GM03348 (cell line): Measurements from ENCODE around the gene IL17RE.
"Not testable (repeated sequence)": the region's sequence is repeated elsewhere in the genome, so short reads cannot be mapped to it uniquely, and the experiment has no call there.

ENCODE experiments used
- DNase-seq: peaks from one replicate; pipeline ENCODE4 v3.0.0; 2012; ENCODE audit warnings: low spot score

The IL17RE gene

DNA sequence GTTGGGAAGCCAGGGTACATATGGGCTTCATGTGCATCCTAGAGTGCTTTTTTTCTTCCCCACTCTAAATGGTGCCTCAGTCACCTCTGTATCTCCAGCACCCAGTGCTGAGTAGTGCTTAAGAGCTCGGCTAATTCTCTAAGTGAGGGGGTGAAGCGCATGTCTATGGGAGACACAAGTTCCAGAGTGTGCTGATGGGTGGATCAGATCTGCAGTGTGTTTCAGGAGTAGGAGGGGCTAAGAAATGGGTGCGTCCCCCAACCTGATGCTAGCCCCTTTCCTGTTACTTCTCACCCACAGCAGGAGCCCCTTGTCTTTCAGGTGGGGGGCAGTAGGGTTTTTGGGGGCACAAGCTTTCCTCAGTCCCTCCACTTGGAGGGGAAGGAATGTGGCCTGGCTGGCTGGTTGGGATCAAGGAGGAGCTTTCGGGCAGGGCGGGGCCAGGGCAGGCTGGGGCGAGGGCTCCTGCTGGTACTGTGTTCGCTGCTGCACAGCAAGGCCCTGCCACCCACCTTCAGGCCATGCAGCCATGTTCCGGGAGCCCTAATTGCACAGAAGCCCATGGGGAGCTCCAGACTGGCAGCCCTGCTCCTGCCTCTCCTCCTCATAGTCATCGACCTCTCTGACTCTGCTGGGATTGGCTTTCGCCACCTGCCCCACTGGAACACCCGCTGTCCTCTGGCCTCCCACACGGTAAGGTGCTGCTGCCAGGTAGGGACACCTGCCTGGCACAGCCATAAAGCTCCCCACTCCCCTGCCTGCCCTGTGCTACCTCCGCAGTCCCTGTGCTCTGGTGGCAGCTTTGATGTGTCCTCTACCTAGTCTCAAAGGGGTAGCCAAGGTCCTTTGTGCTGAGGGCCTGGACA is at the start of gene IL17RE:
Gene IL17RE, plus strand, starts transcription at position 477 of the 866 bp plus-strand sequence. Its CDS starts 85 bp downstream, at position 562.
- DNase-seq = peak; percentile 22

DNA sequence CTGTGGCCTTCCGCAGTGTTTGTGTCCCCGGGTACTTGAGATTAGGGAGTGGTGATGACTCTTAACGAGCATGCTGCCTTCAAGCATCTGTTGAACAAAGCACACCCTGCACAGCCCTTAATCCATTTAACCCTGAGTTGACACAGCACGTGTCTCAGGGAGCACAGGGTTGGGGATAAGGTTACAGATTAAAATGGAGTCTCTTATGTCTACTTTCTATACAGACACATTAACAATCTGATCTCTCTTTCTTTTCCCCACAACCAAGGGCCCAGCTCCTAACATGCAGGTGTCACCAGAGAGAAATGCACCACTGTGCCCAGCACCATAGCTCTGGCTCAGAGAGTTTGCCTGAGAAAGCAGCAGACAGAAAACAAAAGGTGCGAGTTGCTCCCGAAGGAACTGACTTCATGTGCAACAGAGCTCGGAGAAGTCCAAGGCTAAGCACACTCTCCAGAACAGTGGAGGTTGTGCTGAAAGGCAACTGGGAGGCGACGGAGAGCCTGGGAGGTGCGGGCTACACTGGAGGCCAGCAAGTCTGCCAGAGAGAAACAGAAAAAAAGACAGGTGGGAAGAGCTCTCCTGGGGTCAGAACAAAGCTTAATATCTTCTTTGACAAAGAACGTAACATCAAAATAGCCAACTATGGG is 48.2 kb upstream of the IL17RE start:
- DNase-seq = not testable (repeated sequence)

DNA sequence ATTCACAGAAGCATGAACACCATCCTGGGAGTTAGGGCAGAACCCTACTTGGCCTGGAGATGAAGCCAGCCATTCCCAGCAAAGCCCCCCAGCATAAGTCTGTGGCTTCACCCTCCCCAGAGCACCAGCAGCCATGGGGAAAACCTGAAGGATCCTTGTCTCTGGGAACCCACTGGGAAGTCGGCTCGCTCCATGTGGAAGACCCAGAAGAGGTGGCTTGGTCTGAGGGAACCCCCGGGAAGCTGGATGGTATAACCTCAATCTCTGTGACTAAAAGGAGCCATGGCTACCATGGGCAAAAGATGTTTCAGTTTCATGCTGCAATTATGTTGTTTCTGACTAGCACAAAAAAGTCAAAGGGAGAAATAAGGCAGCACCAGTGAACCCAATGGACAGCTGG is 47.1 kb upstream of the IL17RE start:
- DNase-seq = no peak

DNA sequence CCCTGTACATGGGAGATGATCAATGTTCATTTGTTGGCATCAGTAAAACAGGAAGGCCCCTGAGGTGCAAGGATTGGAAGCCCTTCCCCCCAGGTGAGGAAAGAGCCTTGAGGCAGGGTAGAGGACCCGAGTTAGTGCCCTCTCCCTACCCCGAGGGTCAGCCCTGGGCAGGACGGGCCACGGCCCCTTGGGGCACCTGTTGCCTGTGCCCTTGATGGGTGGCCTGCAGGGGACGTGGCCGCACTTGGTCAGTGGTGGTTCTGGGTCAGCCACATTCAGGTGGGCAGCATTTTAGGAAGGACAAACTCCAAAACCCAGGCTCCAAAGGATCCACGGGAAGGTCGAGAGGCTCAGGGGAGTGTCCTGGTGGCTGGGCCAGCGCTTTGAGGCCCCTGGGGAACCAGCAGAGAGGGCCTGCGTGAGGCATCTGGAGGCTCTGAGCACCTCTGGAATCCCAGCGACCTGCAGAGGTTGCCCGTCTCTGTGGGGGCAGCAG is 43.1 kb upstream of the IL17RE start:
- no peak for DNase-seq

- no peak for DNase-seq
Observed at GRCh38 chr3:9861201-9861600, 41.4 kb upstream of the IL17RE start.

DNA sequence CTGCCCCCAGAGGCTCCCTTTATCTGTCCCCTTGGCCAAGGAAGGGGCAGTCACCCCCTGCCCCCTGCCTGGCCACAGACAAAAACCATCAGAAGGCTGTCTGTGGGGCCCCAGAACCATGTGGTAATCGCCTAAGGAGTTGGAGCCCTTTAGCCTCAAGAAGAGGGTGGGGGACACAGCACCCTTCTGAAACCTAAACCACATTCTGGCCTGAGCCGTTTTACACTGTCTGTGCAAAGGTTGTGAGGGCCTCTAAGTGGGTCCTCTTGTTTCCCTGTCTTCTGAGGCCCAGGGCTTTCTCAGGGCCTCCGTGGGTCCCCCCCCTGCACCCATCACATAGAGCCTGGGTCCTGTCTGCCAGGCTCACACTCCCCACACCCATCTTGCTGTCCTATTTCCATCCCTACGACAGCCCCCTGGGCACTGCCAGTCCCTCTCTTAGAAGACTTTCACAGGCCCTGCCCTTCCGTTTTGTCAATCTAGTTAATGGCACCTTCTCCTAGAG is 41.0 kb upstream of the IL17RE start:
- DNase-seq = no peak

DNA sequence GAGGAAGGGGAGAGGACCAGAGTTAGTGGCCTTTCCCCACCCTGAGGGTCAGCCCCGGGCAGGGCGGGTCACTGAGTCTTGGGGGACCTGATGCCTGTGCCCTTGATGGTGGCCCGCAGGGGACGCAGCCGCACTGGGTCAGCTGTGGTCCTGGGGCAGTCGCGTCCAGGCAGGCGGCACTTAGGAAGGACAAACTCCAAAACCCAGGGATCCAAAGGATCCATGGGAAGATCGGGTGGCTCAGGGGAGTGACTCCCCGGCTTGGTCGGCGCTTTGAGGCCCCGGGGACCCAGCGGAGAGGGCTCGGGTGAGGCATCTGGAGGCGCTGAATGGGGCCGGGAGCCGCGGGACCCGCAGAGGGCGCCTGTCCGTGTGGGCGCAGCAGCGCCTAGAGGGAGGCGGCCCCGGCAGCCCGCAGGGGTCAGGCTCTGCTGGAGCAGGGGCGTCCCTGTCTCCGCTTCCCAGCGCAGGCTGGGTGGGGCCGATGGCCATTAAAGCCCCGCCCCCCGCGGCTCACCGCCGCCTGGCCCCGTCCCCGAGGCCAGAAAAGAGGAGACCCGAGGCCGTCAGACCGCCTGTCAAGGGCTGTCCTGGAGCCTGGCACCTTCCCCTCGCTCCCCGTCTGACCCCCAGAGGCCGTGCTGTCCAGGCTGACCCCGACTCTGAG is 40.1 kb upstream of the IL17RE start:
- peak; percentile 82 for DNase-seq

- no peak for DNase-seq
Observed at GRCh38 chr3:9863058-9863772, 39.4 kb upstream of the IL17RE start.

DNA sequence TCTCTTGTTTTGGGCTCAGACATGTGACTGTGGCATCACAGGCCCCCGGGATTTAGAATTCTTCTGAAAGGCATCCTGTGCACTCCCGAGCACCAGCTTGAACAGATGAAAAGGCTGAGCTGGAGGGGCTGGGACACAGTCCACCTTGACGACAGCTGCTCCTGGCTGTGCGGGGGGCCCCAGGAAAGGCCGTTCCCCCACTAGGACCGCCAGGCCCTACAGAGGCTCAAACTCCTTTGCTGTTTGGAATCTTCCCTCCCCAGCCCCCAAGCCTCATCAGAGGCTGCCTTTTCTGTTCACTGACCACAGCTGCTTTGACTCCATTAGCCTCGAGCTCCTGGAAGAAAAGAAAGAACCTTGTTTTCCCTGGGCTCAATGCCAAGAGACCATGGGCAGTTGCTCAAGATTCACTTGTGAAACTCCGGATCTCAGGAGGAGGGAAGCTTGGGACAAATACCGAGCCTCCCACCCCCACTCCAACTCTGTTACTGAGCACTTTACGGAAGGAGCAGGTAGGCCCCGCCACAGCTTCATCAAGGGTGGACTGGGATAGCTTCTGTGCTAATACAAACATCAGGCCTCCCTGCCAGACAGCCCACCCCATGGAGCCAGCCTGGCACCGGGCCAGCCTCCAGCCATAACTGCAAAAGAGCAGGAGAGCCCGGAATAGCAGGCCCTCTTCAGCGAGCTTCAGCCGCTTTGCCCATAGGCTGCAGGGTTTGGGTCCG is 38.3 kb upstream of the IL17RE start:
- peak; percentile 25 for DNase-seq

GRCh38 chr3:9865125-9865637 is 37.5 kb upstream of the IL17RE start:
- DNase-seq = not testable (repeated sequence)

DNA sequence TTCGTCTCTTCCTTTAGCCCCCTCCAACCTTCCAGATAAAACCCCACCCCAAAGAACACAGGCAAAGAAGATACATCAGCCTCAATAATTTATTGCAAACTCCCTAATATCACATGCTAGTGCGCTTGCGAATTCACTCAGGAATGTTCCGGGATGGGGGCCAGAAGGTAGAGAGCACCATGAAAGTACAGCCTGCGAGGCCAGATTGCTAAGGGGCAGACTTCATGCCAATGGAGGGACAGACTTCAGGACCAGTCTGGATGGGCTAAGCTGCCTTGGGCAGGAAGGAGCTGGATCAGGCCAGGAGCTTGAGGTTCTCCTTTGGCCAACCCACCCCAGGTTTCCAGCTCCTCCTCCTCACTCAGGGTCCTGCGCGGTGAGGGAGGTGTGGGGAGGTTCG is 36.0 kb upstream of the IL17RE start:
- DNase-seq = peak; percentile 44

- no peak for DNase-seq
Observed at GRCh38 chr3:9867106-9867505, 35.5 kb upstream of the IL17RE start.

DNA sequence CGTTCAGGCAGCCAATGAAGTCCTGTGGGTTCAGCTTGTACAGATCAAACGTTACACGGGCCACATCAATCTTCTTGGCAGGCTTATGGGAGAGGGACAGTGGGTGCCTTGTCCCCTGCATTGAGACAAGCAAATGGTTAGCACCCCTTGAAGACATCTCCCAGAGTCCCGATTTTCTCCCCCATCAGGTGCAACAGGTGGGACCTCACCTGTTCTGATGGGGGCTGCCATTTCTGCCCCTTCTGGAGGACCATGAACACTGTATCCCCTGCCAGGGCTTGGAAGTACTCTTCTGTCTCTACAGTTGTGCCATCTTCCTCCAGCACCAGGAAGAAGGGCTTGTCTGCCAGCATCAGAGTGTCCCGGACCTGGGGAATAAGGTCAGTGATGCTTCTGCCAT is 32.7 kb upstream of the IL17RE start:
- no peak for DNase-seq

- DNase-seq = no peak
Observed at GRCh38 chr3:9870978-9871377, 31.7 kb upstream of the IL17RE start.

GRCh38 chr3:9872067-9872466 is 30.6 kb upstream of the IL17RE start:
- DNase-seq = not testable (repeated sequence)

DNA sequence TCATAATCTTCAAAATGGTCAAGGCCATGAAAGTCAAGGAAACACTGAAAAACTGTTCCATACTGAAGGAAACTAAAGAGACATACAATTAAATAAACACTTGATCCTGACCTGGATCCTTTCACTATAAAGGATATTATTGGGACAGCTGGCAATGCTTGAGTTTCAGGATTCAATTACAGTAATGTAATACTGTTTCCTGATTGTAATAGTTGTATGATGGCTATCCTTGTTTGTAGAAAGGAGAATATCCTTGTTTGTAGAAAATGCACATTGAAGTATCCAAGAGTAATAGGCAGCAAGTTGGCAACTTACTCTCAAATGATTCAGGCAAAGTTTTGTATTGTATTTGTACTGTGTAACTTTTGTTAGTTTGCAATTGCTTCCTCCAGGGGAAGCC is 27.2 kb upstream of the IL17RE start:
- no peak for DNase-seq

GRCh38 chr3:9876255-9876654 is 26.4 kb upstream of the IL17RE start:
- not testable (repeated sequence) for DNase-seq

DNA sequence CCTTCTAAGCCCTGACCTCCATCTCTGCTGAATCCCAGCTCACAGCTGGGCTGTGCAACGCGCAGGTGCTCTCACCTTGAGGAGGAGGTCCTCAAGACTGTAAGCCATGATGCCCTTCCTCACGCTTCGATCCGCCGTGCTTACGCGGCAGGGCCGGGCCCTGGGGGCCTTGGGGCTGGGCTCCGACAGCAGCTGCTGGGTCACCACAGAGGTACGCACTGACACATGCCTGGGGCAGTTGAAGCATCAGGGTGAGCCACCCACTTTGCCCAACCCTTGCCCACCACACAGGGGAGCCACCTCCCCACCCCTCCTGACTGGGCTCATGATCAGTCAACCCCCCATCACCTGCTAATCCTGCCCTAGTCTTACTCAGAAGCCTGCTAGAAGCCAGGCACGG is 25.7 kb upstream of the IL17RE start:
- DNase-seq = no peak

DNA sequence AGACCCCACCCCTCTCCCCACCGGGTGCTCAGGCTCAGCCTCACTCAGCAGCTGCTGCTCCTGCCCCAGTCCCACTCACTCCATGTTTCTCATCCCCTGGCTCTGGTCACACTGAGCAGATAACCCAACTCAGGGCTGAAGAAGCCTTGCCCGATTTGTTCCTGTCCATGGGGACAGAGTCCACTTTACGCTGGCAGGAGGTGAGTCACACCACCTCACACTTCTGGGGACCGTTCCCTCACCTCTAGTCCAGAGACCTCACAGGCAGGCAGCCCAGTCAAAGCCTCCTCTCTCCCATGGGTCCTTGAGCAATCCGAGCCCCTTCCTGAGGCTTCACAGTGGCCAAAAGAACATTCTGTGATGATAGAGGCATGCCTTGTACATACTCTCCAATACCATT is 23.9 kb upstream of the IL17RE start:
- no peak for DNase-seq

DNA sequence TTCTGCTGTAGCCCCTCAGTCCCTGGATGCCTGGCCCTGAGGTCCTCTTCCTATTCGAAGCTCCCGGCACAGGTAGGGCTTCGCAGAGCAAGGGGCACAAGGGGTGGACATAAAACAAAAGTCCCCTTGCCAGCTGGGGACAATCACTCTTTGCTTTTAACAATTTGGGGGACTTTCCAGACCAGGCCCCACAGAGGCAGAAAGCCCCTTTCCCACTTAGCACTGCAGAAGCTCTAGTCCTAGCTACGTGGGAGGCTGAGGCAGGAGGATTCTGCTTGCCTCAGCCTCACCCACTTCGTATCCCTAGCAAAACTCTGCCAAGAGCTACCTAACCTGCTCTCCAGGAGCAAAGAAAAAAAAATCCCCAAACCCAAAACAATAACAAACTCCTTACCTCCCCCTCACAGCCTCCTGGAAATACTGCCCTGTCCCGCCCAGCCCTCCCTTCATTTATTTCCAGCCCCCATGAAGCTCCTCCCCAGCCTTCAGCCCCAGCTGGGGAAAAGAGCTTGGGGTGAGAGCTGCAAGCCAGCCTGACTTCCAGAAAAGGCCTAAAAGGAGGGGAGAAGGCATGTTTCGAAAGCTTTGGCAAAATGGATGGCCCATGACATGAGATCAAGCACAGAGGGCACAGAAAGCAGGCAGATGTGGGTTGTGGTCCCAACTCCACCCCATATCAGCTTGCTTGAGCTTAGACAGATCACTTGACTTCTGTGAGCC is 22.7 kb upstream of the IL17RE start, which contains the start of gene CIDEC:
Gene CIDEC, minus strand, starts transcription at position 424 of the 720 bp plus-strand sequence. CDS start 1,767 bp downstream, outside the sequence.
- DNase-seq = no peak
